C4-2B (cell line): Measurements from ENCODE around the gene KRTAP12-3.
"Not testable (repeated sequence)": the region's sequence is repeated elsewhere in the genome, so short reads cannot be mapped to it uniquely, and the experiment has no call there.

Experiments used
- H3K27ac ChIP-seq: fragments of 450-650 bp; 2 replicates; pipeline ENCODE4 v1.5.1; 2017
- CTCF ChIP-seq: fragments of 450-650 bp; conservative IDR thresholded peaks from 2 replicates; pipeline ENCODE4 v1.5.1; 2017; ENCODE audit warnings: mild to moderate bottlenecking
- ZFX ChIP-seq: fragments of 450-650 bp; IDR thresholded peaks from 2 replicates; pipeline ENCODE4 v1.6.1; 2017

Gene KRTAP12-3

GRCh38 chr21:44656868-44657267 is 864 bp upstream of the KRTAP12-3 start:
- TF ChIP-seq ZFX (no peak), CTCF (no peak)

GRCh38 chr21:44658541-44658910 is 794 bp downstream of the KRTAP12-3 start:
- TF ChIP-seq ZFX: no peak
- no peak for TF ChIP-seq CTCF

More at GRCh38 chr21:44656868-44657267, 864 bp upstream of the KRTAP12-3 start:
- H3K27ac ChIP-seq: no peak overlapping the region

GRCh38 chr21:44658913-44659595 is 1.3 kb downstream of the KRTAP12-3 start:
- no peak for TF ChIP-seq ZFX
- no peak for TF ChIP-seq CTCF
- H3K27ac ChIP-seq: no peak overlapping the region

More at GRCh38 chr21:44658541-44658910, 794 bp downstream of the KRTAP12-3 start:
- no peak overlapping the region for H3K27ac ChIP-seq

GRCh38 chr21:44661567-44661966 is 3.8 kb downstream of the KRTAP12-3 start:
- not testable (repeated sequence) for H3K27ac ChIP-seq

GRCh38 chr21:44664691-44665090 is 7.0 kb downstream of the KRTAP12-3 start:
- TF ChIP-seq CTCF (no peak), ZFX (no peak)

GRCh38 chr21:44666401-44667320 is 8.9 kb downstream of the KRTAP12-3 start, which contains the start of gene KRTAP12-2:
Gene KRTAP12-2, minus strand, starts transcription at chr21:44666927. Its CDS starts 41 bp downstream, at chr21:44666886.
- TF ChIP-seq ZFX (no peak), CTCF (no peak)
- no peak within 1 kb of the TSS for H3K27ac ChIP-seq

More at GRCh38 chr21:44664691-44665090, 7.0 kb downstream of the KRTAP12-3 start:
- no peak overlapping the region for H3K27ac ChIP-seq

GRCh38 chr21:44667612-44668011 is 9.9 kb downstream of the KRTAP12-3 start:
- no peak overlapping the region for H3K27ac ChIP-seq
- no peak for TF ChIP-seq ZFX
- TF ChIP-seq CTCF: no peak
